Activated B cell treated with CpG ODN at 0.5 μM for 24 hours (primary cell): ENCODE results near the gene HGS. TPM values are rescaled to one million over a fixed set of nuclear protein-coding genes. Genes with fewer than 3 reads are reported as not detected.

Source experiments
- ATAC-seq: fragments of 200-7000 bp; cut with Tn5 transposase; one replicate; pipeline ENCODE4 v1.10.0; 2021; ENCODE audit warnings: low read depth, mild to moderate bottlenecking, moderate library complexity
- CTCF ChIA-PET: fragments of 350-600 bp; sonication (Branson Sonifier 250); formaldehyde crosslinking; loops from one replicate; lab custom pipeline; 2021; ENCODE audit warnings: antibody characterized with exemption; lab: Charles Lee
- POLR2A ChIA-PET: fragments of 350-600 bp; sonication (Branson Sonifier 250); formaldehyde crosslinking; loops from one replicate; lab custom pipeline; 2021; ENCODE audit warnings: antibody characterized with exemption; lab: Charles Lee
- DNase-seq: peaks from one replicate; pipeline ENCODE4 v3.0.0; 2022
- H3K27ac Mint-ChIP-seq: one replicate; pipeline ENCODE4 v1.8.0; 2020; ENCODE audit warnings: mixed read lengths
- H3K27me3 Mint-ChIP-seq: one replicate; pipeline ENCODE4 v1.8.0; 2021; ENCODE audit warnings: mixed read lengths
- H3K36me3 Mint-ChIP-seq: one replicate; pipeline ENCODE4 v1.8.0; 2021; ENCODE audit warnings: low read depth, mixed read lengths
- H3K4me1 Mint-ChIP-seq: one replicate; pipeline ENCODE4 v1.8.0; 2021; ENCODE audit warnings: mixed read lengths
- H3K4me3 Mint-ChIP-seq: one replicate; pipeline ENCODE4 v1.8.0; 2020; ENCODE audit warnings: mild to moderate bottlenecking, mixed read lengths
- H3K9me3 Mint-ChIP-seq: one replicate; pipeline ENCODE4 v1.8.0; 2020; ENCODE audit warnings: mixed read lengths
- CTCF ChIP-seq: fragments of 200-600 bp; IDR thresholded peaks from one replicate; pipeline ENCODE4 v1.8.0; 2022; ENCODE audit warnings: antibody characterized with exemption, mild to moderate bottlenecking
- intact Hi-C: fragments of 100-400 bp; cut with micrococcal nuclease; formaldehyde crosslinking; loops from one replicate; pipeline ENCODE4 v1.15.1; 2024
- total RNA-seq: library from RNA; stranded (reverse); gene quantifications from 2 replicates; pipeline ENCODE4 v1.2.3, GENCODE V29; 2022

HGS gene
- total RNA-seq, 1 donor from 2014 or later: 151 TPM

GRCh38 chr17:81697261-81698044 lies 13.6 kb downstream of the HGS start:
- Mint-ChIP-seq H3K4me3 (no peak overlapping the region), H3K27me3 (no peaks in the 10 kb centered on the region), H3K27ac (no peak overlapping the region), H3K9me3 (no peaks in the 10 kb centered on the region), H3K4me1 (peaks cover 19% of the 10 kb centered on the region), H3K36me3 (peaks cover 58% of the 10 kb centered on the region)
- intact Hi-C loops: no loop called here
- POLR2A ChIA-PET: no interaction called here
- no peak for ATAC-seq
- CTCF ChIA-PET: no interaction called here
- no peak for TF ChIP-seq CTCF
- no peak for DNase-seq

- POLR2A ChIA-PET: no interaction called here
- peaks cover 36% of the 10 kb centered on the region for H3K4me1 Mint-ChIP-seq
- CTCF ChIA-PET: interaction anchor here (1.8 kb wide), 1 partner anchor 17 kb away, joined by 3 read pairs; the partner anchor contains the start of genes ARL16 and HGS
- peak overlapping the region; percentile 89 for H3K4me3 Mint-ChIP-seq
- peaks cover 64% of the 10 kb centered on the region for H3K36me3 Mint-ChIP-seq
- no peak for TF ChIP-seq CTCF
- no peaks in the 10 kb centered on the region for H3K27me3 Mint-ChIP-seq
- H3K27ac Mint-ChIP-seq: no peak overlapping the region
- H3K9me3 Mint-ChIP-seq: no peaks in the 10 kb centered on the region
- ATAC-seq (no peak), DNase-seq (no peak)
- intact Hi-C loops: no loop called here
These were observed 16.8 kb downstream of the HGS start for GRCh38 chr17:81700353-81701287.

GRCh38 chr17:81701288-81702071 lies 17.7 kb downstream of the HGS start:
- H3K27ac Mint-ChIP-seq: peak overlapping the region; percentile 86
- ATAC-seq (no peak), DNase-seq (no peak)
- POLR2A ChIA-PET: interaction anchor here (0.8 to 3.4 kb wide), 3 partner anchors 10 to 34 kb away, joined by 3 to 39 read pairs (median 25); partner anchors contain the start of genes ARL16, CCDC137, HGS and OXLD1
- TF ChIP-seq CTCF: no peak
- H3K4me1 Mint-ChIP-seq: peaks cover 38% of the 10 kb centered on the region
- H3K27me3 Mint-ChIP-seq: no peaks in the 10 kb centered on the region
- peak overlapping the region; percentile 89 for H3K4me3 Mint-ChIP-seq
- peaks cover 65% of the 10 kb centered on the region for H3K36me3 Mint-ChIP-seq
- H3K9me3 Mint-ChIP-seq: no peaks in the 10 kb centered on the region
- CTCF ChIA-PET: interaction anchor here (1.6 to 1.8 kb wide), 2 partner anchors 18 to 26 kb away, joined by 3 to 4 read pairs; partner anchors contain the start of genes ARL16 and HGS
- intact Hi-C loops: loop anchor here (2.0 kb wide), 1 partner anchor 35 kb away; the partner anchor contains the start of genes CCDC137 and OXLD1

- H3K27ac Mint-ChIP-seq: peak within 1 kb of the TSS; percentile 86
- CTCF ChIA-PET: interaction anchor here (0.7 to 1.6 kb wide), 2 partner anchors 19 to 28 kb away, joined by 4 to 5 read pairs; partner anchors contain the start of genes ARL16 and HGS
- ATAC-seq: peak; percentile 94
- H3K27me3 Mint-ChIP-seq: no peaks in the 10 kb centered on the region
- intact Hi-C loops: loop anchor here (1.0 to 2.0 kb wide), 5 partner anchors 9 to 157 kb away; partner anchors contain the start of genes ARL16, CCDC137, MCRIP1 and OXLD1
- H3K9me3 Mint-ChIP-seq: no peaks in the 10 kb centered on the region
- H3K36me3 Mint-ChIP-seq: peaks cover 56% of the 10 kb centered on the region
- H3K4me1 Mint-ChIP-seq: peaks cover 38% of the 10 kb centered on the region
- no peak for TF ChIP-seq CTCF
- POLR2A ChIA-PET: interaction anchor here (0.6 to 3.4 kb wide), 21 partner anchors 8 to 480 kb away, joined by 3 to 39 read pairs (median 4); partner anchors contain the start of genes ACTG1, ARL16, CCDC137 and CEP131
- peak within 1 kb of the TSS; percentile 89 for H3K4me3 Mint-ChIP-seq
- peak; percentile 84 for DNase-seq
These were observed 19.3 kb downstream of the HGS start, which contains the start of gene MRPL12 for GRCh38 chr17:81702934-81703746. TSS of gene MRPL12 (plus strand) at chr17:81703367. CDS start at chr17:81703502, 135 bp downstream.
